ENCODE results near the gene ADCY2.
A peak's percentile ranks its signal among the peaks of the same experiment; 100 is the strongest.

ADCY2 gene

DNA sequence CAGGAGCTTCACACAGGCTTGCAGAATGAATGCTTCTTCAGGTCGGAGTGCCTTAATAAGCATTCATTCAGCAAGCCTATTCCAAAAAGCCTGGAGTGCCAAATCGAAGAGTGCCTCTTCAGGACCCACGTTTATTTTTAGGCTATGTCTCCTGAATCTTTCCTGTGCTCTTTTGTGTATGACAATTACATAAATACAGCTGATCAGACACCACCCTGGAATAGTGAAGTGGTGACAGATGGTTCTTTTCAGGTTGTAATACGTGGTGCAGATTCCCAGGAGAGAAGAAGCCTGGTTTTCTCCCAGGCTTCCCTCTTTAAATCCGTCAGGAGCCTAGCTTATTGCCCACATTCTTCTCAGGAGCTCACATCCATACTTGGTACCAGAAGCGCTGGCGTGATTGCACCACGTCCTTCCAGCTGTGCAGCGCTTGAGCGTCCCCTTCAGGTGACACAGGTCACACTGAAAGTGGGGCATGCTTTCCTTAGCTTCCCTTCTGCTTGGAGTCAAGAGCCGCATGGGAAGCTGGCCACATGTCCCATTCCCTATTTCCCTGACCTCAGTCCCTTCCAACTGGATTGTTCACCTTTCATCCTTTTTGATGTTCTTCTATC lies 123.1 kb downstream of the ADCY2 start:
- peak; percentile 33 for DNase-seq

DNA sequence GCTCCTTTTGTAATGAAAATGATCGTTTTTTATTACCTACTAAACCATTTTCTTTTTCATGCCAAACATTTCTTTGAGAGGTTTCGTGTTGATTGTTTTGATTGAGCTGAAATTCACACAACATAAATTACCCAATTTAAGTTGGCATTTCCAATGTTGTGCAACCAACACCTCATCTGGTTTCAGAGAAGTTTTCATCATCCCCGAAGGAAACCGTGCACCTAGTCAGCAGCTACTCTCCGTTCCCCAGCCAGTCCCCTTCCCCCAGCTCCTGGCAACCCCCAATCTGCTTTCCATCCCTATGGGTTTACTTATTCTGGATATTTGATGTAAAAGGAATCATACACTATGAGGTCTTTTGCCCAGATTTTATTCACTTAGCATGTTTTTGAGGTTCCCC lies 123.6 kb downstream of the ADCY2 start:
- no peak for DNase-seq

DNA sequence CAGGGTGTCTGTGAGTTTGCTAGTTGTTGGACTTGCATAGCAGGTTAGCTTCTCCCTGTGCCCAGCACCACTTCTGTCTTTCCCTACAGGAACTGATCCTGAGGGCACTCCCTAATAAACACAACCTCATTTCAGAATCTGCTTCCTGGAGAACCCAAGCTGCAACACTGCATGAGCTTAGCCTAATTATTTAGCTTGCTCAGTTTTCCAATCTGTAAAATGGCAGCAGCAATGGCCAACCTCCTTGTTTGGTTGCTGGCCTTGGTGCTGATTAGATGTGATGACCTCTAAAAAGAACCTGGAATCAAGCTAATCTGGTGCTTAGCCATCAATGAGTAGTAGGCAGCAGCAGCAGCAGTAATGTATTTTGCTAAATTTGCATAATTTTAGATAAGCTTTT lies 133.9 kb downstream of the ADCY2 start:
- no peak for DNase-seq

- DNase-seq: no peak
Measured at GRCh38 chr5:7533941-7534340, 138.0 kb downstream of the ADCY2 start.

- no peak for DNase-seq
Measured at GRCh38 chr5:7534505-7534904, 138.6 kb downstream of the ADCY2 start.

DNA sequence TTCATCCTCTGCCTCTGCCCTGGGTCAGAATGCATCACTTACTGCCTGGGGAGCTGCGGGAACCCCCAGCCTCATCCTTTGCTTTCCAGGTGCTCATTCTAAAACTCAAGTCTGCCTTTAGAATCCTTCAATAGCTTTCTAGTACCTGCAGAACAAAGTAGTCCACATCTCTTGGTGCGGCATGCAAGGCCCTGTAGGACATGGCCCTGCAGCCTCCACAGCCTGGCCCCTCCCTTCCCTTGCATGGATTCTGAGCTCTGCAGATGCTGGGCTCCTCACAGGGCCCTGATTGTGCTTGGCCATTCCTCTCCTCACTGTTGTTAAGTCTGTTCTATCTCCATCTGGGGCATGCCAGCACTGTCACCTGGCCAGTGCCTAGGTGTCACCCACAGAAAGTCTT lies 141.6 kb downstream of the ADCY2 start:
- DNase-seq: no peak

- DNase-seq: no peak
Measured at GRCh38 chr5:7539571-7539970, 143.6 kb downstream of the ADCY2 start.

DNA sequence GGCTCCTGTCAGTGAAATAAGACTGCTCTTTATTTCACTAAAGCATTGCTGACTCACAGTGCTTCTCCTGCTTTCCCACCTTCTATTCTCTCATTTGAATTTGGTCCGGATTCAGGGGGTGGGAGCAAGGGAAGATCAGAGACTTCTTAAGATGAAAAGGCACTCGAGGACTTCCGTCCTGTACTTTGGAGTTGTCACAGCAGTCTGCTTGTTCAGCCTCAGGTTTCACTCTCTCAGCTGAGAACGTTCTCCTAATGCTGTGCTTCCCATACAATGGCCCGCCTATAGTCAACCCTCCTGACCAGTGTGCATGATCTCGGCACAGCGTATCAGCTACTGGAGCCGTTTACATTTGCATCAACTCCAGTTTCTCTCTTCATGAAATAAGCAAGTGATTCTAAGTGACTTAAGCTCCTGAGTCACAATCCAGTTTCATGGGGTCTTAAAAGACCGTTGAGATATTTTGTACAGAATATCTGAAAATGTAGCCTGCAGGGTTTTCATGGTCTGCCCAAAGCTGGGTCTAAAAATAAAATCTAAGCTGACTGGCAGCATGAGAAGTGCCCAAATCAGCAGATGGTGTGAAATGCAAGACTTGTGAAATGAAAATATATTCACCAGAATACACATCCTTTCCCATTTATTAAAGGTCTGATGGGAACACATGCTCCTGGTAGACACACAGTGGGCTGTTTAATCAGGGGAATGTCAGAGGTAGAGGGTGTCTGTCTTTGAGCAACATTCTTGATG lies 145.0 kb downstream of the ADCY2 start:
- DNase-seq: no peak

- DNase-seq: no peak
Measured at GRCh38 chr5:7541898-7542297, 146.0 kb downstream of the ADCY2 start.

GRCh38 chr5:7546555-7546954 lies 150.6 kb downstream of the ADCY2 start:
- DNase-seq: no peak

GRCh38 chr5:7548596-7548995 lies 152.7 kb downstream of the ADCY2 start:
- no peak for DNase-seq

DNA sequence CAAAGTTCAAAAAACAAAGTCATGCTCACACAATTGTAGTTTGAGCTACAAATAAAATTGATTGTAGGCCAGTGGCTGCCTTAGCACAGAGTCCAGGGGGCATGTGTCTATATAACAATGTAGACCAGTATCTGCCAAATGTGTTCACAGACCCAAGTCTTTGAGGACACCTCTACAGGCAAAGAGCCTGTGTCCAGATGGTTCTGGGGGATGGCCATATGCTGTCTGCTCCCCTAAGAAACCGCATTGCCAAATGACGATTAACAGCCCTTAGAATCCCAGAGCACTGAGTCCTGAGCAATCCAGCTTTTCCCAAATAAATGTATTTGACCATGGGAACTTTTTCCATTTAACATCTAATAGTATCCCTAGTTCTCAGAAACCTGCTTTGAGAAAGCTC lies 169.6 kb downstream of the ADCY2 start:
- peak; percentile 37 for DNase-seq

DNA sequence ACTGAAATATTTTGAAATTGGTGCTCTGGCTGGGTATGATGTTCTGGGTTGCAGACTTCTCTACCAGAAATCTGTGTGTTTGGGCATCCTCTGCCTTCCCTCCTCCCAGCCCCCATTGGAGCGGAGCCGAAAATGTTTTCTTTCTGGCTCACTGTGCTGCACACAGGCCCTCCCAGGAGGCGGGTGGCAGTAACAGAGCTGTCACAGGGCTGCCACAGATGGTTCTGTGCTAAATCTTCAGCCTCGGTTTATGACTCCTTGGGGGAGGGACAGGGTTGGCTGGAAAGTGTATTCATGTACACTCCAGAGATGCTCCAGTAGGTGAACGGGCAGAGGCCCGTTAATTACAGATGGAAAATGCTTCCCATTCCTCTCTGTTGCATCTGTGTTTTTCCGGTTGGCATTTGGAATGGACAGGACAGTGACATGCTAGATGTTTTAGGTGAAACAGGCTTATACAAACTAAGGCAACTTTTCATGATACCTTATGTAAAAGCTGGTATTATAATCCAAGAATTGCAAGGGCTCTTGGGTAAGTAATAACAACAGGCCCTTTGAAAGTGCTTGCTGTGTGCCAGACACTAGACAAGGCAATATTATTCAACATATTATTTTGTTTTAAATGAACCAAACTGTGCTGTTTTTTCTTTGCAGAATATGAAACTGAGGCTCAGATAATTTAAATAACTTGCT lies 180.2 kb downstream of the ADCY2 start:
- DNase-seq: no peak

DNA sequence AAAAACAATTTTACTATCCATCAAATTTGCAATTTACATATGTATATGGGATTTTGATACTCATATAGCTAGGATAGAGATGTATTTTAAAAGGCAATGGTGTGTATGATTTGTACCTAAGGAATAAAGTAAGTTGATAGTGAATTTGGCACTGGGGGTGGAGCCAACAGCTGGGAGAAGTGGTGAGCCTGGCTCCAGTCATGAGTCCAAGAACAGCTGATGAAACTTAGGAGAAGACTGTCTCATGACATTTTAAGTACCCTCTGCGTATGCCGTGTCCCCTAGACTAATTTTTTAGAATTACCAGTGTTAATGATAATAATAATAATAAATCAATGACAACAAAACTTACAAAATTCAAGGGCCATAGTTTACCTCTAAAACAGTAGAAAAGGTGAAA lies 181.4 kb downstream of the ADCY2 start:
- DNase-seq: no peak

DNA sequence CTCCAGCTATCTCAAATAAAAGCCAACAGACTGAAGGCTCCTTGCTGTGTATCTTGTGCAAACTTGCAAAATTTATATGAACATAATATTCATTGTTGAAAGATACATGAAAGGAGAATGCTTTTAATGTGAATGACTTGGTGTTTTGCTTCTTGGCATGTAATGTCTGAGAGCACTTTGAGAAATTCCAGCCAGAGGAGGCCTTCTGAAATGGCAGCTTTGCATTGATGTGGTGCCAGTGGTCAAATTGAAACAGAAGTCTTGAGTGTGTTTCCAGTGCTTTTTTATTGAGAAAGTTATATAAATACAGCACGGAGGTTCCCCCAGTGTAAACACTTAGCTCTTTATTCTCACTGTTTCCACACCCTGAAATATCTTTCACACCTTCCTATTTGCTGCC lies 182.1 kb downstream of the ADCY2 start:
- no peak for DNase-seq

DNA sequence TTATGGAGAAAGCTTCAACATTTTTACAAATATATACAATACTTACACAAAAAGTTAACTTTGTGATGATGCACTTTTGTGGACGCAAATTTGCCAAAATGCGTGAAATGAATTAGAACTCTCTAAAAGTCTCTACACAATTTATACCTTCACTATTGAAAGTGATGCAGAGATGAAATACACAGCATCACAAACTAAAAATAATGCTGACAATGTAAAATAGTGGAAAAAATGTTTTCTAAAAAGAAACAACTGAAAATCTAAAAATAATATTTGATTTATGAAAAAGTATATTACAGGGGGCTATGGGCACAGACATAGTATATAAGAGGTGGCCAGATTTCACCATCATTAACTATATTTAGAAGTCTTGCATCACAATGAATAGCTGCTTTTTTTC lies 188.8 kb downstream of the ADCY2 start:
- DNase-seq: no peak

DNA sequence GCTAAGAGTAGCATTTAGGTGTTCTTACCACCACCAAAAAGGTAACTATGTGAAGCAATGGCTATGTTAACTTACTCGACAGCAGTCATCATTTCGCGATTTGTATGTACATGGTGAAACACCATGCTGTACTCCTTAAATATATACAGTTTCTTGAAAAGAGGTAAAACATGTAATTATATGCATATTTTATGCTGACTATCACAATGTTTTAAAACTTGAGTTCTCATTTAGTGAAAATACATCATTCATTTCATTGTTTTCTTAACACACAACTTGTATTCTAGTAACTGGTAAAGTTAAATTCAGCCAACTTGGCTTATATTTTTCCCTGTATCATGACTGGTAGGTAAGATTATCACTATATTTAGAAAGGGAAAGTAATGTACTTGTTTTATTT lies 189.9 kb downstream of the ADCY2 start:
- DNase-seq: no peak

DNA sequence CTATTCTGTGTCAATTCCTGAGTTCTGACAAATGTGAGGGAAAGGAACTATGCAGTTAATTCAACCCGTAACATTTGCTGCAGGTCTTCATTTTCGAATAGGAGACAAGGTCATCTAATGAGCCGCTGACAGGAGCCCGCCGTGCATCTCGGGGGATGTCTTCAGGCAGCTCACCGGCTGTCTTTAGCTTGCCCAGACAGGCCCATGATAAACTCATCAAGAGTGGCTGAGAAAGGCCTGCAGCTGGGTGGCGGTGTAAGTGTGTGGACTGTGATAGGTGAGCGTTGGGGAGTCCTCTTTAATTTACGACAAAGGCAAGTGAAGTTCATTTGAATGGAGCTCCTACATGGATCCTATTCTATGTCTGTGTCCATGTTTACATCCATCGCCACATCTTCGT lies 190.5 kb downstream of the ADCY2 start:
- no peak for DNase-seq

DNA sequence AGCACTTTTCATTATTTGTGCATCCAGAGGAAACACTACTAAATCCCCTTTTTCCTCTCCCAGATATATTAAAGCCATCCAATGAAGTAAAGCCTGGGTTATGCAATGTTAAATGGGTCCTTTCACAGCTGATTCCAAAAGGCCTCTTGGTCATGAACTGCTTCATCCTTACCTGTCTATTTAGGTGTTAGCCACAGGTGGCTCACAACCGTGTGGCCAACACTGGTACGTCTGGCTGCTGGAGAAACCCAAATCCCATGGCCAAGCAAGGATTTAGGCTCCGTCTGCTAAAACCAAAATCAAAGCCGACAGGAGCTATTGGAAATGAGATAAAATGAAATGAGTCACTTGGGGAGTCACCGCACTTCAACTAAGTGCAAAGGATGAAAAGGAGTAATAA lies 193.9 kb downstream of the ADCY2 start:
- DNase-seq: no peak

DNA sequence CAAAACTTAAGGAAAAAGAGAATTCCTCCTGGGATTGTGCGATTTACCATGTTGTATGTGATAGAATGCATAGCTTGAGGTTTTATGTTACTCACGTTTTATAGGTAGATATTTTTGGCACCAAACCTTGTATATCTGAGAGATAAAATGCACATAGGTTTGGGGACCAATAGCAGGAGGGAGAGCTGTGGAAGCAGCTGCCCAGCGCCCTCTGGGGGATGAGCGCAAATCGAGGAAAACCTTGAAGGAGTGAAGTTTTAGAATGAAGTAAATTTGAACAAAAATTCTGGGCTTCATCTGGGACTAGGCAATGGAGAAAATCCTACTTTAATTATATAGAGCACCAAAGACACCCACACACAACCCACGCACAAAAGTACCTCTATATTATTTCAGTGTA lies 197.0 kb downstream of the ADCY2 start:
- no peak for DNase-seq

DNA sequence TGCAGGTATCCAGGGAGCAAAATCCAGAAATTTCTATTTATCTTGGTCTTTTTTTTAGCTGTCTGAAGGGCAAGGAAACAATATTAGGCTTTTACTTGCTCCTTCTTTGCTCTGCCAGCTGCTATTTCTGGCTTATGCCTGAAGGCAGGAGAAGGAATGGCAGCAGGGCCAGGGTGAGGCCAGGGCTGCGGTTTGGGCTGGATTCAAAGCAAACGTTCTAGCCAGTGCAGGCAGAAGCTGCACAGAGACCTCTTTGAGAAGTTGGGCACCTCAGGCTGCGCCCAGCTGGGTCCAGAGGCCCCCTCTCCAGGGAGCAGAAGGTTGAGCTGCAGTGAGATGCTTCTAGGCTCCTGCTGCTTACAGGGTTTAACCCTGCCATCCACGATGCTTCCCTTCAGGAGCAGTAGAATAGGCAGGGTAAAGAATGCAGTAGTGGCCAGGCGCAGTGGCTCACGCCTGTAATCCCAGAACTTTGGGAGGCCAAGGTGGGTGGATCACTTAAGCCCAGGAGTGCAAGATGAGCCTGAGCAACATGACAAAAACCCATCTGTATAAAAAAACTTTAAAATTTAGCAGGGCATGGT lies 201.2 kb downstream of the ADCY2 start:
- DNase-seq: no peak

DNA sequence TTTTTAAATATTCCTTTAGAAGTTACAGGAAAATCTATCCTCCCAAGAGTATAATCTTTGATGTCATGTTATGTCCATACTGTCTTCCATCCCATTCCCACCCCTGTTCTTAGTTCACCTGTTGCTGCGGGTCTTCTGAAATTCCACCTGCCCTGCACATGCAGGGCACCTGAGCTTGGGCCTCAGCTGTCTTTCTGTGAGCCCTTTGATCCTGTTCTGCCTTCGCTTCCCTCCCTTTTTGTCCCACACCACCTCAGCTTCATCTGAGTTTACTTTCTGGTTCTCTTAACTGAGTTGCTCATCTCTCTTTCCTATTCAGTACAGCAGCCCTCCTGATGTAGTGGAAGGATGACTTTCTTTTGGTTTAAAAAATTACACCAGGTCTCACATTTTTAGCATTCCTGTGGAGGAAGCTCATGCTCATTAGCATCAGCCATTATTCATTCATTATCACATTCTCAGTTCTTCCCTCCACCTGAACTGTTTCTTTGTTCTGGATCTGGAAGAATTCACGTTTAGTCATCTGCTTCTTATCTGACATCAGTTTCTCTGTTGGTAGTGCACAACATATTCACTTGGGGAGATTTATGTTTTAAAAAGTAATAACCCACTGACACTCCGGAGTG lies 211.0 kb downstream of the ADCY2 start:
- DNase-seq: no peak

DNA sequence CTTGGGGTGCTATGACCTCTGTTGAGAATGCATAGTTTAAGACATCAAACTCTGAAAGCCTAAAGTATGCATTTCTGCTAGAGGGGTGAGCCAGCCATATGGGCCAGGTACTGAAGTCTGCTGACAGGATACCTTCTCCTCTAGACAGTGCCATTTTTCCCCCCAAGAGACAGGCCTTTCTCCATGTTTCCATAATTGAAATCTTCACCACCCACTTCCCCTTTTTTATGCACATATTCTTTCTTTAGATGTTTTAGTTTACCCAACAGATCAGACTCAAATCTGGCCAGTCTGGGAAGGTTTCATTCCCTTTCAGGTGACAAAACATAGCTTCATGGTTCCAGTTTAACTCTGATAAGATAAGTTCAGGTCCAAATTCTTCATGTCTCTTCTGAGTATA lies 212.8 kb downstream of the ADCY2 start:
- DNase-seq: no peak

DNA sequence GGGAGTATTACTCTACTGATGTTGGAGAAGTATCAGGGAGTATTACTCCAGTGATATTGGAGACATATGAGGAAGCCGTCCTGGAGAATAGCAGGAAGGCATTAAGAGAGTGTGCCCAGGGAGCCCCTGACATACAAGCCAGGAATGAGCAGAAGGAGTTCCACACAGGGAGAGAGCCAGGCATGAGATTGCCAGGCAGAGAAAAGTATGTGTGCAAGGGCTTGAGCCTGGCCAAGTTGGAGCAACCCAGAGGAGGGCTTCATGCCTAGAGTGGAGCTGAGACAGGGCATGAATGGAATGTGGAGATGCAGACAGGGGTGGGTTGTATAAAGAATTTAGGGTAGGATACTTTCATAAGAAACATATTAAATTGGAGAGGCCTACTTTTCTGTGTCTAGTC lies 213.8 kb downstream of the ADCY2 start:
- no peak for DNase-seq

Measured in DMS 273 treated with DMSO at 0.1 percent for 48 hours (cell line).